GM13977 (cell line): ENCODE measurements around the gene LILRB3.
"Not testable (repeated sequence)": the region's sequence is repeated elsewhere in the genome, so short reads cannot be mapped to it uniquely, and the experiment has no call there.

Experiments used
- DNase-seq: peaks from one replicate; pipeline ENCODE4 v3.0.0; 2012; ENCODE audit warnings: low spot score
- CTCF ChIP-seq: IDR thresholded peaks from 2 replicates; pipeline ENCODE4 v1.5.1; 2012; ENCODE audit warnings: mild to moderate bottlenecking, control low read depth; ENCODE audit not compliant: insufficient read depth; ENCODE audit errors: extremely low read depth, missing control alignments
- in situ Hi-C: fragments of 300-500 bp; cut with MboI; formaldehyde crosslinking; loops from one replicate; pipeline ENCODE4 v1.12.0; 2022; ENCODE audit warnings: low sequenced_read_pairs, low pct_unique_long_range_greater_than_20kb, mixed read lengths, inconsistent platforms; ENCODE audit not compliant: unreplicated experiment

Gene LILRB3

GRCh38 chr19:54252243-54252642 is 29.4 kb upstream of the LILRB3 start:
- no peak for TF ChIP-seq CTCF
- DNase-seq: no peak
- in situ Hi-C loops: no loop called here

- no peak for DNase-seq
- in situ Hi-C loops: no loop called here
- TF ChIP-seq CTCF: no peak
Measured at GRCh38 chr19:54248016-54248601, 25.3 kb upstream of the LILRB3 start.

GRCh38 chr19:54247106-54247930 is 24.5 kb upstream of the LILRB3 start:
- in situ Hi-C loops: no loop called here
- no peak for DNase-seq

GRCh38 chr19:54245936-54246335 is 23.1 kb upstream of the LILRB3 start:
- DNase-seq: no peak
- in situ Hi-C loops: no loop called here
- no peak for TF ChIP-seq CTCF

More at GRCh38 chr19:54247106-54247930, 24.5 kb upstream of the LILRB3 start:
- TF ChIP-seq CTCF: no peak

GRCh38 chr19:54243809-54244208 is 21.0 kb upstream of the LILRB3 start:
- in situ Hi-C loops, DNase-seq: not testable (repeated sequence)

GRCh38 chr19:54242646-54243045 is 19.8 kb upstream of the LILRB3 start, which contains the start of gene LILRA6:
TSS of gene LILRA6 (minus strand) at chr19:54242790.
- in situ Hi-C loops, DNase-seq: not testable (repeated sequence)

- DNase-seq, in situ Hi-C loops: not testable (repeated sequence)
Measured at GRCh38 chr19:54242234-54242633, 19.4 kb upstream of the LILRB3 start.

GRCh38 chr19:54240372-54241336 is 17.8 kb upstream of the LILRB3 start:
- DNase-seq, in situ Hi-C loops: not testable (repeated sequence)

- in situ Hi-C loops, DNase-seq: not testable (repeated sequence)
Measured at GRCh38 chr19:54239491-54240371, 16.9 kb upstream of the LILRB3 start.
